B cell (primary cell): ENCODE measurements around the gene SCN4A.

ENCODE experiments used
- EZH2 ChIP-seq: IDR thresholded peaks from 2 replicates; pipeline ENCODE4 v1.6.1; 2012; ENCODE audit warnings: borderline replicate concordance, low read depth, mild to moderate bottlenecking, moderate library complexity, low read length; ENCODE audit not compliant: insufficient read depth, poor library complexity, severe bottlenecking
- TF ChIP-seq, protein P1 (sequence below): fragments of 200-600 bp; IDR thresholded peaks from one replicate; pipeline ENCODE4 v1.8.0; 2022; ENCODE audit warnings: antibody characterized with exemption, mild to moderate bottlenecking

DNA sequence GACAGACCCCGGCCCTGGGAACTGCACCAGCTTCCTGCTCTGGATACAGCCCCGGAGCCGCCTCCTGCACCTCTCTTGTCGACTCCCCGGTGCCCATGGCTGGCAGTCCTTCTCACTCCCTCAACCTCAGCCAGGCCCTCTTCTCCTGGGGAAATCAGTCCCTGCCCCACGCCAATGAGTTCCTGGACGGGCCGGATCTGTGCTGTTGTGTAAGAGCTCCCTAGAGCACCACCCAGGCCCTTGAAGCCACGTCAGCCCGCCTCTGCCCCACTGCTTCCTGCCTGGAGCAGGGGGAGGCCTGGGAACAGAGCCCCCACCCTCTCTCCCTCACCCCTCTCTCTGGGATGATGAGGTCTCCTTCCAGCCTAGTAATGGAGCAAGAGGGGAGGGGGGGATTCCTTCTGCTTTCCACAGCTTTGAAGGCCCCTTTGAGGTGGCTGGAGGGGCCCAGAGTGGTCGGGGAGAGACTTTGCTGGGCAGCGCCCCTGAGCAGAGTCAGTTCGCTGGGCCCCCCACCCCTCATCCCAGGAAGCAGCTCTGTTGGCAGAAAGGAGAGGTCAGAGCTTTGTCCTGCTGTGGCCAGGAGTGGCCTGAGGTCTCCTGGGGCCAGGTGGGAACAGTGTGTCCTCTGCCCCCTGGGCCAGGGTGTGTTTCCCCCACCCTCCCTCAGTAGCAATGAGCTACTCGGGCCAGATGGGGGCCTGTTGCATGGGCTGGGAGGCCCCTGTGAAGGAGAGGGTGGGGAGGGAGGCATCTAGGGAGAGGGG is 29.2 kb upstream of the SCN4A start:
- TF ChIP-seq, protein P1, sequence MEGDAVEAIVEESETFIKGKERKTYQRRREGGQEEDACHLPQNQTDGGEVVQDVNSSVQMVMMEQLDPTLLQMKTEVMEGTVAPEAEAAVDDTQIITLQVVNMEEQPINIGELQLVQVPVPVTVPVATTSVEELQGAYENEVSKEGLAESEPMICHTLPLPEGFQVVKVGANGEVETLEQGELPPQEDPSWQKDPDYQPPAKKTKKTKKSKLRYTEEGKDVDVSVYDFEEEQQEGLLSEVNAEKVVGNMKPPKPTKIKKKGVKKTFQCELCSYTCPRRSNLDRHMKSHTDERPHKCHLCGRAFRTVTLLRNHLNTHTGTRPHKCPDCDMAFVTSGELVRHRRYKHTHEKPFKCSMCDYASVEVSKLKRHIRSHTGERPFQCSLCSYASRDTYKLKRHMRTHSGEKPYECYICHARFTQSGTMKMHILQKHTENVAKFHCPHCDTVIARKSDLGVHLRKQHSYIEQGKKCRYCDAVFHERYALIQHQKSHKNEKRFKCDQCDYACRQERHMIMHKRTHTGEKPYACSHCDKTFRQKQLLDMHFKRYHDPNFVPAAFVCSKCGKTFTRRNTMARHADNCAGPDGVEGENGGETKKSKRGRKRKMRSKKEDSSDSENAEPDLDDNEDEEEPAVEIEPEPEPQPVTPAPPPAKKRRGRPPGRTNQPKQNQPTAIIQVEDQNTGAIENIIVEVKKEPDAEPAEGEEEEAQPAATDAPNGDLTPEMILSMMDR, result no peak
- no peak for TF ChIP-seq EZH2
